SK-N-SH treated with all-trans-retinoic acid at 6 μM for 48 hours (cell line): ENCODE data around the gene POU4F1.

ENCODE experiments used
- ATAC-seq: fragments of 200-7000 bp; cut with Tn5 transposase; 3 replicates; pipeline ENCODE4 v1.9.1; 2020; ENCODE audit warnings: mild to moderate bottlenecking, moderate library complexity
- ARNTL ChIP-seq: fragments of 450-650 bp; formaldehyde crosslinking; IDR thresholded peaks from 2 replicates; pipeline ENCODE4 v1.5.0; 2020; ENCODE audit warnings: low read depth, mild to moderate bottlenecking, moderate library complexity, borderline replicate concordance
- BACH2 ChIP-seq: fragments of 250-450 bp; sonication (Bioruptor Pico); IDR thresholded peaks from 2 replicates; pipeline ENCODE4 v1.9.0; 2021; ENCODE audit warnings: mild to moderate bottlenecking, borderline replicate concordance
- CSDC2 ChIP-seq: fragments of 250-450 bp; sonication (Bioruptor Pico); IDR thresholded peaks from 2 replicates; pipeline ENCODE4 v1.5.0; 2020; ENCODE audit warnings: mild to moderate bottlenecking, moderate library complexity
- ESRRG ChIP-seq: fragments of 250-450 bp; sonication (Bioruptor Pico); IDR thresholded peaks from 2 replicates; pipeline ENCODE4 v1.6.1; 2021; ENCODE audit warnings: mild to moderate bottlenecking
- GLIS3 ChIP-seq: fragments of 250-450 bp; sonication (Bioruptor Pico); IDR thresholded peaks from 2 replicates; pipeline ENCODE4 v1.5.0; 2020; ENCODE audit warnings: mild to moderate bottlenecking, moderate library complexity
- ISL1 ChIP-seq: fragments of 250-450 bp; sonication (Bioruptor Pico); IDR thresholded peaks from 2 replicates; pipeline ENCODE4 v2.1.2; 2022; ENCODE audit warnings: mild to moderate bottlenecking, moderate library complexity
- OSR1 ChIP-seq: fragments of 250-450 bp; sonication (Bioruptor Pico); IDR thresholded peaks from 2 replicates; pipeline ENCODE4 v1.8.0; 2022; ENCODE audit warnings: moderate library complexity, mild to moderate bottlenecking, inconsistent platforms
- PATZ1 ChIP-seq: fragments of 250-450 bp; sonication (Bioruptor Pico); IDR thresholded peaks from 2 replicates; pipeline ENCODE4 v1.8.0; 2020; ENCODE audit warnings: mild to moderate bottlenecking, moderate library complexity, borderline replicate concordance
- POU6F1 ChIP-seq: fragments of 250-450 bp; sonication (Bioruptor Pico); IDR thresholded peaks from 2 replicates; pipeline ENCODE4 v1.8.0; 2021; ENCODE audit warnings: low read depth, mild to moderate bottlenecking, moderate library complexity, borderline replicate concordance
- PPARA ChIP-seq: fragments of 250-450 bp; sonication (Bioruptor Pico); IDR thresholded peaks from 2 replicates; pipeline ENCODE4 v1.5.0; 2020; ENCODE audit warnings: mild to moderate bottlenecking, borderline replicate concordance
- RARB ChIP-seq: fragments of 250-450 bp; sonication (Bioruptor Pico); IDR thresholded peaks from 2 replicates; pipeline ENCODE4 v1.8.0; 2021; ENCODE audit warnings: mild to moderate bottlenecking, moderate library complexity
- SNAI2 ChIP-seq: fragments of 250-450 bp; sonication (Bioruptor Pico); IDR thresholded peaks from 2 replicates; pipeline ENCODE4 v1.5.0; 2020; ENCODE audit warnings: mild to moderate bottlenecking, moderate library complexity
- TCF4 ChIP-seq: fragments of 250-450 bp; sonication (Bioruptor Pico); IDR thresholded peaks from 2 replicates; pipeline ENCODE4 v1.8.0; 2021; ENCODE audit warnings: mild to moderate bottlenecking, moderate library complexity, borderline replicate concordance
- TOX ChIP-seq: fragments of 250-450 bp; sonication (Bioruptor Pico); IDR thresholded peaks from 2 replicates; pipeline ENCODE4 v1.8.0; 2021; ENCODE audit warnings: mild to moderate bottlenecking, moderate library complexity, borderline replicate concordance
- TSHZ2 ChIP-seq: fragments of 250-450 bp; sonication (Bioruptor Pico); IDR thresholded peaks from 2 replicates; pipeline ENCODE4 v1.5.0; 2020; ENCODE audit warnings: mild to moderate bottlenecking, moderate library complexity
- ZC3H10 ChIP-seq: fragments of 250-450 bp; sonication (Bioruptor Pico); IDR thresholded peaks from 2 replicates; pipeline ENCODE4 v1.5.1; 2021; ENCODE audit warnings: mild to moderate bottlenecking, moderate library complexity
- ZFP3 ChIP-seq: fragments of 250-450 bp; sonication (Bioruptor Pico); IDR thresholded peaks from 2 replicates; pipeline ENCODE4 v1.5.0; 2020; ENCODE audit warnings: mild to moderate bottlenecking, moderate library complexity
- ZFP30 ChIP-seq: fragments of 450-650 bp; formaldehyde crosslinking; IDR thresholded peaks from 2 replicates; pipeline ENCODE4 v1.5.0; 2022; ENCODE audit warnings: mild to moderate bottlenecking, moderate library complexity
- ZNF565 ChIP-seq: fragments of 450-650 bp; formaldehyde crosslinking; conservative IDR thresholded peaks from 2 replicates; pipeline ENCODE4 v1.5.0; 2020; ENCODE audit warnings: low read depth, mild to moderate bottlenecking, moderate library complexity
- ZNF70 ChIP-seq: fragments of 450-650 bp; formaldehyde crosslinking; IDR thresholded peaks from 2 replicates; pipeline ENCODE4 v1.5.0; 2020; ENCODE audit warnings: mild to moderate bottlenecking, moderate library complexity
- ZNF8 ChIP-seq: fragments of 450-650 bp; formaldehyde crosslinking; IDR thresholded peaks from 2 replicates; pipeline ENCODE4 v1.5.0; 2020; ENCODE audit warnings: mild to moderate bottlenecking, moderate library complexity
- TF ChIP-seq, protein P1 (sequence below): fragments of 250-450 bp; sonication (Bioruptor Pico); IDR thresholded peaks from 2 replicates; pipeline ENCODE4 v1.5.1; 2021; ENCODE audit warnings: mild to moderate bottlenecking, moderate library complexity

The POU4F1 gene

GRCh38 chr13:78593652-78594455, 9.5 kb downstream of the POU4F1 start (continued):
- no peak for TF ChIP-seq TSHZ2 (CRISPR knock-in tag)
- no peak for TF ChIP-seq PPARA (CRISPR knock-in tag)
- TF ChIP-seq OSR1 (CRISPR knock-in tag) = no peak
- TF ChIP-seq, protein P1, sequence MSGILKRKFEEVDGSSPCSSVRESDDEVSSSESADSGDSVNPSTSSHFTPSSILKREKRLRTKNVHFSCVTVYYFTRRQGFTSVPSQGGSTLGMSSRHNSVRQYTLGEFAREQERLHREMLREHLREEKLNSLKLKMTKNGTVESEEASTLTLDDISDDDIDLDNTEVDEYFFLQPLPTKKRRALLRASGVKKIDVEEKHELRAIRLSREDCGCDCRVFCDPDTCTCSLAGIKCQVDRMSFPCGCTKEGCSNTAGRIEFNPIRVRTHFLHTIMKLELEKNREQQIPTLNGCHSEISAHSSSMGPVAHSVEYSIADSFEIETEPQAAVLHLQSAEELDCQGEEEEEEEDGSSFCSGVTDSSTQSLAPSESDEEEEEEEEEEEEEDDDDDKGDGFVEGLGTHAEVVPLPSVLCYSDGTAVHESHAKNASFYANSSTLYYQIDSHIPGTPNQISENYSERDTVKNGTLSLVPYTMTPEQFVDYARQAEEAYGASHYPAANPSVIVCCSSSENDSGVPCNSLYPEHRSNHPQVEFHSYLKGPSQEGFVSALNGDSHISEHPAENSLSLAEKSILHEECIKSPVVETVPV (CRISPR knock-in tag) = no peak

GRCh38 chr13:78593129-78593528, 10.2 kb downstream of the POU4F1 start:
- ATAC-seq = no peak
- TF ChIP-seq TSHZ2 (CRISPR knock-in tag) = no peak
- TF ChIP-seq RARB (CRISPR knock-in tag) = no peak
- TF ChIP-seq TCF4 (CRISPR knock-in tag) = no peak
- TF ChIP-seq ISL1 = no peak
- TF ChIP-seq PPARA (CRISPR knock-in tag) = no peak
- TF ChIP-seq CSDC2 = no peak
- TF ChIP-seq, protein P1 (CRISPR knock-in tag) = no peak
- TF ChIP-seq ZC3H10 (CRISPR knock-in tag) = no peak
- no peak for TF ChIP-seq ZFP30 (CRISPR knock-in tag)
- TF ChIP-seq ZFP3 (CRISPR knock-in tag) = no peak
- TF ChIP-seq ARNTL (CRISPR knock-in tag) = no peak
- TF ChIP-seq ZNF565 (CRISPR knock-in tag) = no peak
- TF ChIP-seq TOX (CRISPR knock-in tag) = no peak
- TF ChIP-seq ESRRG = no peak
- TF ChIP-seq ZNF8 (CRISPR knock-in tag) = no peak
- TF ChIP-seq ZNF70 (CRISPR knock-in tag) = no peak
- no peak for TF ChIP-seq PATZ1 (CRISPR knock-in tag)
- TF ChIP-seq GLIS3 (CRISPR knock-in tag) = no peak

GRCh38 chr13:78592584-78592983, 10.8 kb downstream of the POU4F1 start:
- ATAC-seq = no peak
- TF ChIP-seq TOX (CRISPR knock-in tag) (no peak), ZFP3 (CRISPR knock-in tag) (no peak), SNAI2 (CRISPR knock-in tag) (no peak), ZFP30 (CRISPR knock-in tag) (no peak), RARB (CRISPR knock-in tag) (no peak), GLIS3 (CRISPR knock-in tag) (no peak), BACH2 (CRISPR knock-in tag) (no peak), ZNF8 (CRISPR knock-in tag) (no peak), POU6F1 (no peak), ZNF70 (CRISPR knock-in tag) (no peak), PPARA (CRISPR knock-in tag) (no peak), PATZ1 (CRISPR knock-in tag) (no peak), TCF4 (CRISPR knock-in tag) (no peak), ARNTL (CRISPR knock-in tag) (no peak)
